GM12878 (cell line): ENCODE data around the gene PKD1L1. TPM values are rescaled to one million over a fixed set of nuclear protein-coding genes. Genes with fewer than 3 reads are reported as not detected.
A peak's percentile ranks its signal among the peaks of the same experiment; 100 is the strongest.

Source experiments
- ATAC-seq: fragments of 200-7000 bp; cut with Tn5 transposase; 3 replicates; pipeline ENCODE4 v1.9.1; 2020; ENCODE audit warnings: mild to moderate bottlenecking, moderate library complexity
- BruUV-seq: library from RNA; stranded (reverse); fragments of 400-500 nt; replicated peaks from 2 replicates; lab custom pipeline; 2021; lab: Mats Ljungman, UMichigan
- CTCF ChIA-PET: fragments of 300-600 bp; sonication (Branson Sonifier 250); formaldehyde crosslinking; extraction: SDS; loops from one replicate; lab custom pipeline; 2021; ENCODE audit warnings: inconsistent platforms; lab: Yijun Ruan, JAX
- POLR2A ChIA-PET: fragments of 350-600 bp; formaldehyde crosslinking; extraction: SDS; loops from one replicate; lab custom pipeline; 2021; ENCODE audit warnings: inconsistent platforms; lab: Charles Lee
- RAD21 ChIA-PET: fragments of 300-600 bp; sonication (Branson Sonifier 250); formaldehyde crosslinking; loops from one replicate; lab custom pipeline; 2023; ENCODE audit warnings: antibody characterized with exemption; ENCODE audit not compliant: unreplicated experiment; lab: Charles Lee
- SMC1A ChIA-PET: fragments of 300-600 bp; sonication (Branson Sonifier 250); formaldehyde crosslinking; loops from one replicate; lab custom pipeline; 2023; ENCODE audit not compliant: unreplicated experiment, uncharacterized antibody; lab: Charles Lee
- DNase-seq: peaks from one replicate; pipeline ENCODE4 v3.0.0-alpha.2; 2011; ENCODE audit warnings: low read depth, low spot score
- FAIRE-seq: peaks from 3 replicates; lab custom pipeline; 2011; peaks lifted over from hg19 to GRCh38; lab: Jason Lieb, UNC
- H2AFZ ChIP-seq: 2 replicates; pipeline ENCODE4 v1.6.0; 2011; ENCODE audit warnings: low read depth, low read length, control low read depth; ENCODE audit not compliant: control insufficient read depth
- H3K27ac ChIP-seq: 2 replicates; pipeline ENCODE4 v1.5.1; 2011; ENCODE audit warnings: control low read depth; ENCODE audit not compliant: control insufficient read depth, insufficient read depth
- H3K27me3 ChIP-seq, 2 experiments: replicated peaks in 1 of 2; 2 replicates each; pipeline versions ENCODE4 v1.6.0 to v1.6.1; 2011; ENCODE audit warnings: low read length in 1 of 2; ENCODE audit not compliant: control insufficient read depth in 2 of 2, insufficient read depth in 2 of 2
- H3K36me3 ChIP-seq, 2 experiments: 2 replicates each; pipeline ENCODE4 v1.5.1; 2011; ENCODE audit warnings: low read length in 1 of 2; ENCODE audit not compliant: control insufficient read depth in 2 of 2, insufficient read depth in 2 of 2
- H3K4me1 ChIP-seq: 2 replicates; pipeline ENCODE4 v1.6.1; 2011; ENCODE audit warnings: mild to moderate bottlenecking, low read length, moderate library complexity, mixed read lengths; ENCODE audit not compliant: control insufficient read depth, insufficient read depth
- H3K4me2 ChIP-seq: 2 replicates; pipeline ENCODE4 v1.6.0; 2011; ENCODE audit warnings: control low read depth; ENCODE audit not compliant: control insufficient read depth, insufficient read depth
- H3K4me3 ChIP-seq: fragments of 200-600 bp; sonication (generic); 2 replicates; pipeline ENCODE4 v1.5.1; 2016
- H3K79me2 ChIP-seq: 2 replicates; pipeline ENCODE4 v1.6.0; 2011; ENCODE audit warnings: low read length; ENCODE audit not compliant: control insufficient read depth, insufficient read depth
- H3K9ac ChIP-seq: 2 replicates; pipeline ENCODE4 v1.8.0; 2011; ENCODE audit warnings: low read length, control low read depth, mixed read lengths; ENCODE audit not compliant: control insufficient read depth, insufficient read depth
- H3K9me3 ChIP-seq: replicated peaks from 3 replicates; pipeline ENCODE4 v1.5.1; 2011; ENCODE audit warnings: mild to moderate bottlenecking, low read length; ENCODE audit not compliant: control insufficient read depth, insufficient read depth
- H4K20me1 ChIP-seq: 2 replicates; pipeline ENCODE4 v1.6.0; 2011; ENCODE audit not compliant: control insufficient read depth, insufficient read depth
- ATF2 ChIP-seq: IDR thresholded peaks from 2 replicates; pipeline ENCODE4 v1.6.1; 2012; ENCODE audit warnings: low read length, inconsistent platforms
- BCL3 ChIP-seq: IDR thresholded peaks from 2 replicates; pipeline ENCODE4 v1.6.1; 2011; ENCODE audit warnings: borderline replicate concordance, low read depth, mild to moderate bottlenecking, moderate library complexity, low read length; ENCODE audit not compliant: insufficient read depth, poor library complexity, severe bottlenecking
- CBX5 ChIP-seq: sonication (generic); IDR thresholded peaks from 2 replicates; pipeline ENCODE4 v1.6.1; 2016; ENCODE audit warnings: low read depth, moderate library complexity, mild to moderate bottlenecking, inconsistent platforms
- CEBPB ChIP-seq, 2 experiments: fragments of 150-350 bp in 1 of 2; IDR thresholded peaks; 2 replicates each; pipeline ENCODE4 v1.6.1; 2012 to 2014; ENCODE audit warnings: low read depth in 2 of 2, low read length in 2 of 2, borderline replicate concordance in 1 of 2, inconsistent platforms in 1 of 2
- CREB1 ChIP-seq: IDR thresholded peaks from 2 replicates; pipeline ENCODE4 v1.6.1; 2012; ENCODE audit warnings: low read depth, mild to moderate bottlenecking, inconsistent platforms
- CREM ChIP-seq: IDR thresholded peaks from 2 replicates; pipeline ENCODE4 v1.6.1; 2014; ENCODE audit warnings: antibody characterized with exemption, low read depth
- FOXM1 ChIP-seq: IDR thresholded peaks from 2 replicates; pipeline ENCODE4 v1.6.1; 2012; ENCODE audit warnings: low read depth, mild to moderate bottlenecking, inconsistent platforms, low read length, moderate library complexity
- JUNB ChIP-seq: IDR thresholded peaks from 2 replicates; pipeline ENCODE4 v1.6.1; 2016; ENCODE audit warnings: antibody characterized with exemption, mild to moderate bottlenecking
- MEF2A ChIP-seq: IDR thresholded peaks from 2 replicates; pipeline ENCODE4 v1.6.1; 2011; ENCODE audit warnings: low read depth, mild to moderate bottlenecking, low read length, moderate library complexity; ENCODE audit not compliant: insufficient read depth
- NFIC ChIP-seq: IDR thresholded peaks from 2 replicates; pipeline ENCODE4 v1.6.1; 2012; ENCODE audit warnings: low read depth, mild to moderate bottlenecking, inconsistent platforms, low read length, moderate library complexity
- USF1 ChIP-seq: IDR thresholded peaks from 2 replicates; pipeline ENCODE4 v1.6.1; 2011; ENCODE audit warnings: borderline replicate concordance, low read depth, mild to moderate bottlenecking, moderate library complexity, mixed read lengths, low read length; ENCODE audit not compliant: insufficient read depth; ENCODE audit errors: extremely low read length
- WGBS: methylation state at CpG from one replicate; pipeline ENCODE4 v1.1.6; 2016; ENCODE audit warnings: low lambda C conversion rate; ENCODE audit not compliant: insufficient replicate concordance, insufficient coverage; ENCODE audit errors: missing lambda C conversion rate; 5-methylcytosine and 5-hydroxymethylcytosine counted together
- in situ Hi-C: fragments of 300-500 bp; cut with MboI; formaldehyde crosslinking; loops from 9 replicates; pipeline ENCODE4 v1.14.3; 2018; ENCODE audit warnings: mixed read lengths
- intact Hi-C: fragments of 100-400 bp; cut with micrococcal nuclease; formaldehyde crosslinking; loops from one replicate; pipeline ENCODE4 v1.14.2; 2022; ENCODE audit not compliant: unreplicated experiment
- polyA plus RNA-seq, 11 experiments: library from polyadenylated mRNA; depleted of rRNA in 4 of 11; unstranded in 6 of 11; stranded (reverse) in 5 of 11; fragments of >200 nt; fragmentation: Nextera tagmentation in 4 of 11; fragmentation: Illumina TruSeq in 1 of 11; extraction: Ambion mirVana in 4 of 11; extraction: Trizol in 1 of 11; gene quantifications; 1 replicate in 1 of 11; 2 replicates in 10 of 11; pipeline versions ENCODE4 v1.2.1 to v1.2.3, GENCODE V29; 2011 to 2016; ENCODE audit warnings: inconsistent platforms in 2 of 11, missing spikeins in 2 of 11, low read depth in 1 of 11
- total RNA-seq, 4 experiments: library from RNA; depleted of rRNA in 3 of 4; stranded (reverse); fragments of >200 nt in 3 of 4; fragmentation: Illumina TruSeq in 1 of 4; extraction: Trizol in 1 of 4; gene quantifications; 2 replicates each; pipeline versions ENCODE4 v1.2.1 to v1.2.3, GENCODE V29; 2013 to 2021

Gene PKD1L1
- total and polyA plus RNA-seq, 10 of the 15 experiments (the other 5 are each of a cell fraction or from before 2014, with no cell fraction given), result under 0.01 to 0.05 (median 0.02) TPM; not detected in 3

GRCh38 chr7:47956220-47956619 is 8.0 kb upstream of the PKD1L1 start:
- no peak for TF ChIP-seq CBX5
- Histone ChIP-seq H4K20me1 (no peaks in the 10 kb centered on the region), H3K4me2 (no peak overlapping the region), H3K9me3 (no peaks in the 10 kb centered on the region), H3K9ac (no peak overlapping the region), H3K27me3 (no peaks in the 10 kb centered on the region), H3K4me3 (no peak overlapping the region), H3K27ac (no peak overlapping the region), H3K4me1 (peaks cover 4% of the 10 kb centered on the region; the same call in 1 of the 2 replicates), H3K36me3 (peaks cover 2 to 3% of the 10 kb centered on the region in 2 experiments; a peak in 2 of 4 replicates), H3K79me2 (no peaks in the 10 kb centered on the region), H2AFZ (no peak overlapping the region)
- ChIA-PET CTCF (interaction anchor here (0.7 to 2.2 kb wide), 5 partner anchors 11 to 158 kb away, joined by 3 to 7 read pairs (median 3); no protein-coding TSS in a partner anchor), RAD21 (no interaction called here), SMC1A (interaction anchor here (1.0 kb wide), 1 partner anchor 8 kb away, joined by 4 read pairs; the partner anchor contains the start of gene PKD1L1), POLR2A (interaction anchor here (0.5 kb wide), 1 partner anchor 123 kb away, joined by 5 read pairs; no protein-coding TSS in a partner anchor)
- no TSS peak for BruUV-seq
- intact Hi-C loops, result no loop called here
- FAIRE-seq, result no peak
- DNase-seq, result no peak
- ATAC-seq, result no peak
- in situ Hi-C loops, result no loop called here
- WGBS, result 82% methylated on average over 6 of the region's 6 CpGs

GRCh38 chr7:47954231-47954911 is 6.1 kb upstream of the PKD1L1 start:
- Histone ChIP-seq H3K36me3 (peaks cover 2 to 3% of the 10 kb centered on the region in 2 experiments; a peak in 2 of 4 replicates), H3K27ac (no peak overlapping the region), H4K20me1 (no peaks in the 10 kb centered on the region), H3K9ac (no peak overlapping the region), H2AFZ (no peak overlapping the region), H3K4me3 (no peak overlapping the region), H3K4me1 (peaks cover 4% of the 10 kb centered on the region; the same call in 1 of the 2 replicates), H3K27me3 (no peaks in the 10 kb centered on the region), H3K9me3 (no peaks in the 10 kb centered on the region), H3K79me2 (no peaks in the 10 kb centered on the region), H3K4me2 (no peak overlapping the region)
- DNase-seq (no peak), ATAC-seq (peak; percentile 45; the same call in 2 of the 3 replicates), FAIRE-seq (peak; percentile 38)
- ChIA-PET CTCF (interaction anchor here (2.2 to 2.4 kb wide), 2 partner anchors 10 to 34 kb away, joined by 7 to 18 read pairs; no protein-coding TSS in a partner anchor), POLR2A (no interaction called here), RAD21 (no interaction called here), SMC1A (interaction anchor here (1.2 kb wide), 1 partner anchor 10 kb away, joined by 3 read pairs; no protein-coding TSS in a partner anchor)
- BruUV-seq, result no TSS peak
- 94% methylated on average over 4 of the region's 4 CpGs for WGBS
- in situ Hi-C loops (no loop called here), intact Hi-C loops (no loop called here)
- peak; percentile 36; the same call in 1 of the 2 replicates for TF ChIP-seq CREB1
- peak; percentile 33; the same call in 1 of the 2 replicates for TF ChIP-seq FOXM1
- TF ChIP-seq ATF2, result peak; percentile 42; the same call in 1 of the 2 replicates
- TF ChIP-seq CEBPB (IDR thresholded peaks at IDR 0.05; ENCODE audit: borderline replicate concordance in 1 of 2, low read depth in 2 of 2, low read length in 2 of 2), result peak in 1 of 2 experiments; percentile 56; a peak in 1 of 4 replicates
- peak; percentile 51 for TF ChIP-seq BCL3
- TF ChIP-seq JUNB, result peak; percentile 52
- TF ChIP-seq NFIC, result peak; percentile 81
- peak; percentile 40; the same call in 1 of the 2 replicates for TF ChIP-seq CREM
- no peak for TF ChIP-seq USF1
- peak; percentile 68 for TF ChIP-seq MEF2A
